Activated CD4-positive, alpha-beta T cell treated with anti-CD3 and anti-CD28 coated beads, Interleukin-2, Interleukin-4, amounts not matched to agents 100 ng/mL and 50 ng/mL, durations not matched to agents 16 hours and 8 hours (primary cell): ENCODE results near the gene BBS9.

ENCODE experiments used
- DNase-seq: peaks from one replicate; pipeline ENCODE4 v3.0.0-alpha.2; 2020; ENCODE audit warnings: low spot score

Gene BBS9

GRCh38 chr7:33649476-33650441 is 520.4 kb downstream of the BBS9 start:
- no peak for DNase-seq

GRCh38 chr7:33650828-33651227 is 521.5 kb downstream of the BBS9 start:
- DNase-seq = no peak

DNA sequence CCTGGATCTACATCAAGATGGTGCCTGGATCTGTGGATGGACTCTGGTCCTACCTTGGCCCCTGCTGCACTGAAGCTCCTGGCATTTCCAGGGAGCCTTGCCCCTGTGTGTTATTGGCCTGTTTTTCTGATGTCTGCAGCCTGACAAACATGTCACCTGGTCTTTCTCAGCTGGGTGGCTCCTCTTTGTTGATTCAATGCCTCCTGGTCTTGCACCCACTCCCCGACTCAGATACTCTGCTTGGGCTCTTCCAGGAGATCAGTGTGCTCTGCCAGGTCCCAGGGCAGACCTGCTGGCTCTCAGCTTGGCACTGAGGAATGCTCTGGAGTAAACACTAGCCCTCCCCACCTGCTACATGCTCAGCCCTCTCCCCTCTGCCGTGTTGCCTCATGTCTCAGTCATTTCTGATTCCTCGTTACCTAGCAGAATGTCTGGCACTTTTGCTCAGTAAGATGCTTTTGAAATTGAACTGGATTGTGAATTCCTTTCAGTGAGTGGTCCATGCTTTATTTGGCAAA is 522.7 kb downstream of the BBS9 start:
- DNase-seq = no peak

- DNase-seq = no peak
Observed at GRCh38 chr7:33654676-33655075, 525.3 kb downstream of the BBS9 start.
